HFFc6 (cell line): ENCODE results near the gene COQ9. TPM values are rescaled to one million over a fixed set of nuclear protein-coding genes. Genes with fewer than 3 reads are reported as not detected.

Experiments
- DNase-seq: peaks from one replicate; pipeline ENCODE4 v3.0.0-alpha.2; 2018
- H3K27ac Mint-ChIP-seq: 2 replicates; pipeline ENCODE4 v1.8.0; 2020; ENCODE audit warnings: mild to moderate bottlenecking, mixed read lengths
- H3K27me3 Mint-ChIP-seq: 2 replicates; pipeline ENCODE4 v1.8.0; 2021; ENCODE audit warnings: mild to moderate bottlenecking, moderate library complexity, mixed read lengths; ENCODE audit not compliant: insufficient read depth
- H3K36me3 Mint-ChIP-seq: 2 replicates; pipeline ENCODE4 v1.8.0; 2021; ENCODE audit warnings: low read depth, mixed read lengths
- H3K4me1 Mint-ChIP-seq: 2 replicates; pipeline ENCODE4 v1.8.0; 2020; ENCODE audit warnings: low read depth, mixed read lengths
- H3K4me3 Mint-ChIP-seq: 2 replicates; pipeline ENCODE4 v1.8.0; 2020; ENCODE audit warnings: mild to moderate bottlenecking, moderate library complexity, mixed read lengths
- H3K9me3 Mint-ChIP-seq: 2 replicates; pipeline ENCODE4 v1.8.0; 2020; ENCODE audit warnings: mild to moderate bottlenecking, mixed read lengths
- total RNA-seq, 6 experiments: library from RNA; stranded (reverse); fragmentation: NEBNext Ultra II Directional; extraction: Animal tissue kit (Norgen Biotek cat#: 25700); gene quantifications; 2 replicates in 1 of 6; 3 replicates in 5 of 6; pipeline ENCODE4 v1.2.3, GENCODE V29; 2021
- TF ChIP-seq, protein P1 (sequence below): fragments of 200-600 bp; sonication (generic); IDR thresholded peaks from 2 replicates; pipeline ENCODE4 v1.5.0; 2021; ENCODE audit warnings: antibody characterized with exemption, mild to moderate bottlenecking

COQ9 gene
- total RNA-seq, 6 experiments from 2014 or later = 28.0 to 34.2 (median 30.7) TPM

DNA sequence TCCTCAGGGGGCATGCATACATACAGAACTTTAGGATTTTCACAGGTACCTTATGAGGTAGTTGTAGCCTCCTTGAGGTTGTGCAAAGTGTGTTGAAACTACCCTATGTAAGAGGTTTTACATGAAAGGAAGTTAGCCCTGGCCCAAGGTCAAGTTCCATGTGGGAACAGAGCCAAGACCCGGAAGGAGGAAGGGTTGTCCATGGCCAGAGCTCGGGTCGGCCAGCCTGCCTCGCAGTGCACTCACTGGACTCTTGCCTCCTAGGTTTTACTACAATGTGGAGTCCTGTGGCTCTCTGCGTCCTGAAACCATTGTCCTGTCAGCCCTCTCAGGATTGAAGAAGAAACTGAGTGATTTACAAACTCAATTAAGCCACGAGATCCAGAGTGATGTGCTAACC lies 23.4 kb downstream of the COQ9 start:
- no peaks in the 10 kb centered on the region for H3K9me3 Mint-ChIP-seq
- TF ChIP-seq, protein P1, sequence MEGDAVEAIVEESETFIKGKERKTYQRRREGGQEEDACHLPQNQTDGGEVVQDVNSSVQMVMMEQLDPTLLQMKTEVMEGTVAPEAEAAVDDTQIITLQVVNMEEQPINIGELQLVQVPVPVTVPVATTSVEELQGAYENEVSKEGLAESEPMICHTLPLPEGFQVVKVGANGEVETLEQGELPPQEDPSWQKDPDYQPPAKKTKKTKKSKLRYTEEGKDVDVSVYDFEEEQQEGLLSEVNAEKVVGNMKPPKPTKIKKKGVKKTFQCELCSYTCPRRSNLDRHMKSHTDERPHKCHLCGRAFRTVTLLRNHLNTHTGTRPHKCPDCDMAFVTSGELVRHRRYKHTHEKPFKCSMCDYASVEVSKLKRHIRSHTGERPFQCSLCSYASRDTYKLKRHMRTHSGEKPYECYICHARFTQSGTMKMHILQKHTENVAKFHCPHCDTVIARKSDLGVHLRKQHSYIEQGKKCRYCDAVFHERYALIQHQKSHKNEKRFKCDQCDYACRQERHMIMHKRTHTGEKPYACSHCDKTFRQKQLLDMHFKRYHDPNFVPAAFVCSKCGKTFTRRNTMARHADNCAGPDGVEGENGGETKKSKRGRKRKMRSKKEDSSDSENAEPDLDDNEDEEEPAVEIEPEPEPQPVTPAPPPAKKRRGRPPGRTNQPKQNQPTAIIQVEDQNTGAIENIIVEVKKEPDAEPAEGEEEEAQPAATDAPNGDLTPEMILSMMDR = no peak
- peak overlapping the region; percentile 16; the same call in 1 of the 2 replicates for H3K27ac Mint-ChIP-seq
- H3K4me1 Mint-ChIP-seq = peaks cover 12% of the 10 kb centered on the region; the same call in 1 of the 2 replicates
- DNase-seq = no peak
- peaks cover 10% of the 10 kb centered on the region; the same call in 1 of the 2 replicates for H3K36me3 Mint-ChIP-seq
- peaks cover 1% of the 10 kb centered on the region; the same call in 1 of the 2 replicates for H3K27me3 Mint-ChIP-seq
- no peak overlapping the region for H3K4me3 Mint-ChIP-seq

DNA sequence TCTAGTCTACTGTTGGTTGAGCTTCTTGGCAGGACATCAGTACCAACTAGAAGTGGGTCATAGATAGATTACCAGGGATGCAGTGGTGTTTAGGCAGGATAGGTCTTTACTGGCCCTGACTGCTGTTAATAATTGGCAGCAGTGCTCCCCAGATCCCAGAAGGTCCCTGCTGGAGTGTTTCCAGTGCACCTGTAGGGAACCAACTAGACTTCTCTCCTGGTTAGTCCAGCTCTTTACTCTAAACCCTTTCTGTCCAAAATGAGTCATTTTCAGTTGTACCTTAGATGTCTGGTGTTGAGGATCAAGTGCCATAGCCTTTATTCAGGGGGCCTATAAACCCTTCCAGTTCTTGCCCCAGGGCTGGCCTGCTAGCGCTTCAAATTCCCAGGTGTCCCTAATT lies 23.9 kb downstream of the COQ9 start:
- Mint-ChIP-seq H3K27ac (no peak overlapping the region), H3K9me3 (no peaks in the 10 kb centered on the region), H3K27me3 (peaks cover 1% of the 10 kb centered on the region; the same call in 1 of the 2 replicates), H3K4me1 (peaks cover 12% of the 10 kb centered on the region; the same call in 1 of the 2 replicates), H3K36me3 (peaks cover 5% of the 10 kb centered on the region; the same call in 1 of the 2 replicates), H3K4me3 (no peak overlapping the region)
- TF ChIP-seq, protein P1 = no peak
- DNase-seq = no peak

GRCh38 chr16:57471852-57472664 lies 24.8 kb downstream of the COQ9 start:
- H3K9me3 Mint-ChIP-seq = no peaks in the 10 kb centered on the region
- H3K36me3 Mint-ChIP-seq = peaks cover 4% of the 10 kb centered on the region; the same call in 1 of the 2 replicates
- TF ChIP-seq, protein P1 = no peak
- no peak overlapping the region for H3K4me3 Mint-ChIP-seq
- H3K27me3 Mint-ChIP-seq = peaks cover 1% of the 10 kb centered on the region; the same call in 1 of the 2 replicates
- no peak overlapping the region for H3K27ac Mint-ChIP-seq
- H3K4me1 Mint-ChIP-seq = peaks cover 12% of the 10 kb centered on the region; the same call in 1 of the 2 replicates
- DNase-seq = no peak

- TF ChIP-seq, protein P1 = no peak
- H3K36me3 Mint-ChIP-seq = peaks cover 4% of the 10 kb centered on the region; the same call in 1 of the 2 replicates
- no peak for DNase-seq
- H3K27me3 Mint-ChIP-seq = peaks cover 1% of the 10 kb centered on the region; the same call in 1 of the 2 replicates
- H3K27ac Mint-ChIP-seq = no peak overlapping the region
- no peaks in the 10 kb centered on the region for H3K9me3 Mint-ChIP-seq
- H3K4me3 Mint-ChIP-seq = no peak overlapping the region
- H3K4me1 Mint-ChIP-seq = peaks cover 12% of the 10 kb centered on the region; the same call in 1 of the 2 replicates
Observed at GRCh38 chr16:57472665-57473060, 25.4 kb downstream of the COQ9 start.

- TF ChIP-seq, protein P1 = no peak
- Mint-ChIP-seq H3K4me1 (peaks cover 13% of the 10 kb centered on the region; the same call in 1 of the 2 replicates), H3K27ac (no peak overlapping the region), H3K27me3 (peaks cover 1% of the 10 kb centered on the region; the same call in 1 of the 2 replicates), H3K36me3 (peaks cover 4% of the 10 kb centered on the region; the same call in 1 of the 2 replicates), H3K4me3 (no peak overlapping the region), H3K9me3 (no peaks in the 10 kb centered on the region)
- no peak for DNase-seq
Observed at GRCh38 chr16:57473176-57473840, 26.0 kb downstream of the COQ9 start.
